HCT116 (cell line): Measurements from ENCODE around the gene C1orf185. TPM values are rescaled to one million over a fixed set of nuclear protein-coding genes. Genes with fewer than 3 reads are reported as not detected.

Experiments
- ATAC-seq: fragments of 200-7000 bp; cut with Tn5 transposase; 2 replicates; pipeline ENCODE4 v1.9.1; 2020; ENCODE audit warnings: mild to moderate bottlenecking, moderate library complexity
- BruUV-seq: library from RNA; stranded (reverse); fragments of 400-500 nt; replicated peaks from 2 replicates; lab custom pipeline; 2021; lab: Mats Ljungman, UMichigan
- CTCF ChIA-PET: fragments of 300-600 bp; sonication (Branson Sonifier 250); formaldehyde crosslinking; loops from one replicate; lab custom pipeline; 2021; ENCODE audit warnings: antibody characterized with exemption; lab: Charles Lee
- POLR2A ChIA-PET: fragments of 300-600, 350-600 bp; sonication (Branson Sonifier 250); formaldehyde crosslinking; loops from one replicate; lab custom pipeline; 2021; ENCODE audit warnings: antibody characterized with exemption; lab: Charles Lee
- RAD21 ChIA-PET, 2 experiments: fragments of 300-600 bp; sonication (Branson Sonifier 250); formaldehyde crosslinking; loops; one replicate each; lab custom pipeline; 2023; ENCODE audit warnings: low total read pairs in 2 of 2; ENCODE audit not compliant: uncharacterized antibody in 2 of 2, unreplicated experiment in 2 of 2, low non-redundant PET in 1 of 2; lab: Charles Lee
- DNase-seq: peaks from one replicate; pipeline ENCODE4 v3.0.0-alpha.2; 2010; ENCODE audit warnings: low read depth, low spot score
- H2AFZ ChIP-seq: fragments of 200-600 bp; shearing (Covaris generic), sonication (generic); 2 replicates; pipeline ENCODE4 v1.6.1; 2017; ENCODE audit warnings: low read depth, mixed run types, mixed read lengths, antibody characterized with exemption, low read length; ENCODE audit not compliant: poor library complexity, severe bottlenecking
- H3K27ac ChIP-seq: 2 replicates; pipeline ENCODE4 v1.5.1; 2012; ENCODE audit warnings: low read depth, low read length
- H3K27me3 ChIP-seq: fragments of 200-600 bp; sonication (generic); 2 replicates; pipeline ENCODE4 v1.6.1; 2016; ENCODE audit warnings: mixed run types, low read length, mixed read lengths; ENCODE audit not compliant: insufficient read depth
- H3K36me3 ChIP-seq, 2 experiments: fragments of 200-500 bp in 1 of 2; fragments of 200-600 bp in 1 of 2; sonication (Bioruptor generic) in 1 of 2; sonication (generic) in 1 of 2; 2 replicates each; pipeline versions ENCODE4 v1.5.1 to v1.6.1; 2014 to 2016; ENCODE audit warnings: low read length in 2 of 2, inconsistent platforms in 1 of 2, mixed read lengths in 1 of 2, mixed run types in 1 of 2; ENCODE audit not compliant: insufficient read depth in 2 of 2, control insufficient read depth in 1 of 2
- H3K4me1 ChIP-seq, 2 experiments: fragments of 200-600 bp in 1 of 2; sonication (generic) in 1 of 2; 2 replicates each; pipeline versions ENCODE4 v1.5.1 to v1.6.1; 2012 to 2017; ENCODE audit warnings: low read length in 2 of 2, inconsistent platforms in 1 of 2, mild to moderate bottlenecking in 1 of 2, mixed read lengths in 1 of 2, mixed run types in 1 of 2, moderate library complexity in 1 of 2; ENCODE audit not compliant: insufficient read depth in 2 of 2, control insufficient read depth in 1 of 2
- H3K4me2 ChIP-seq: fragments of 200-600 bp; sonication (generic); 2 replicates; pipeline ENCODE4 v1.6.1; 2017; ENCODE audit warnings: mixed run types, low read length, mixed read lengths
- H3K4me3 ChIP-seq, 2 experiments: fragments of 200-600 bp in 1 of 2; sonication (generic) in 1 of 2; replicated peaks in 1 of 2; 2 replicates each; pipeline ENCODE4 v1.5.1; 2011 to 2016; ENCODE audit warnings: low read length in 2 of 2, control low read depth in 1 of 2, low read depth in 1 of 2, mild to moderate bottlenecking in 1 of 2, mixed read lengths in 1 of 2, mixed run types in 1 of 2
- H3K79me2 ChIP-seq: fragments of 200-600 bp; sonication (generic); 2 replicates; pipeline ENCODE4 v1.6.1; 2017; ENCODE audit warnings: mild to moderate bottlenecking, mixed run types, low read length, moderate library complexity, mixed read lengths; ENCODE audit not compliant: insufficient read depth
- H3K9ac ChIP-seq: fragments of 200-600 bp; sonication (generic); 2 replicates; pipeline ENCODE4 v1.6.1; 2016; ENCODE audit warnings: low read length, mixed read lengths
- H3K9me2 ChIP-seq: fragments of 200-600 bp; sonication (generic), shearing (Covaris generic); 2 replicates; pipeline ENCODE4 v1.6.1; 2017; ENCODE audit warnings: mixed run types, mild to moderate bottlenecking, moderate library complexity; ENCODE audit not compliant: insufficient read depth
- H3K9me3 ChIP-seq, 2 experiments: fragments of 200-500 bp in 1 of 2; fragments of 200-600 bp in 1 of 2; sonication (Bioruptor generic) in 1 of 2; sonication (generic) in 1 of 2; 2 replicates each; pipeline ENCODE4 v1.6.1; 2014 to 2017; ENCODE audit warnings: low read length in 2 of 2, mixed read lengths in 2 of 2, inconsistent platforms in 1 of 2, low read depth in 1 of 2, mild to moderate bottlenecking in 1 of 2, mixed run types in 1 of 2, moderate library complexity in 1 of 2; ENCODE audit not compliant: control insufficient read depth in 1 of 2, insufficient read depth in 1 of 2
- H4K20me1 ChIP-seq: fragments of 200-600 bp; sonication (generic), shearing (Covaris generic); 2 replicates; pipeline ENCODE4 v1.6.1; 2017; ENCODE audit warnings: mixed run types, mild to moderate bottlenecking, moderate library complexity; ENCODE audit not compliant: insufficient read depth
- CBX3 ChIP-seq: IDR thresholded peaks from 2 replicates; pipeline ENCODE4 v1.6.1; 2012; ENCODE audit warnings: low read depth
- CEBPB ChIP-seq: IDR thresholded peaks from 2 replicates; pipeline ENCODE4 v1.6.1; 2012; ENCODE audit warnings: low read depth
- CTCF ChIP-seq, 3 experiments: fragments of 200-600 bp in 1 of 3; sonication (generic) in 1 of 3; IDR thresholded peaks in 2 of 3; conservative IDR thresholded peaks in 1 of 3; 2 replicates each; pipeline ENCODE4 v1.5.1; 2012 to 2017; ENCODE audit warnings: low read depth in 2 of 3, low read length in 2 of 3, antibody characterized with exemption in 1 of 3, borderline replicate concordance in 1 of 3, control low read depth in 1 of 3, mild to moderate bottlenecking in 1 of 3, mixed read lengths in 1 of 3, mixed run types in 1 of 3, moderate library complexity in 1 of 3; ENCODE audit not compliant: insufficient read depth in 1 of 3
- ELF1 ChIP-seq: IDR thresholded peaks from 2 replicates; pipeline ENCODE4 v1.6.1; 2012; ENCODE audit warnings: low read depth, borderline replicate concordance
- EZH2 ChIP-seq: fragments of 200-600 bp; sonication (generic); IDR thresholded peaks from 2 replicates; pipeline ENCODE4 v1.6.1; 2017; ENCODE audit warnings: antibody characterized with exemption, mixed run types
- EZH2phosphoT487 ChIP-seq: fragments of 200-600 bp; IDR thresholded peaks from 2 replicates; pipeline ENCODE4 v1.6.1; 2018; ENCODE audit warnings: antibody characterized with exemption, borderline replicate concordance
- FOSL1 ChIP-seq: IDR thresholded peaks from 2 replicates; pipeline ENCODE4 v1.6.1; 2012; ENCODE audit warnings: low read depth
- JUND ChIP-seq: IDR thresholded peaks from 2 replicates; pipeline ENCODE4 v1.6.1; 2012
- POLR2A ChIP-seq: IDR thresholded peaks from 2 replicates; pipeline ENCODE4 v1.7.0; 2011; ENCODE audit warnings: borderline replicate concordance; ENCODE audit not compliant: insufficient read depth, insufficient read length; ENCODE audit errors: extremely low read depth
- POLR2AphosphoS5 ChIP-seq: IDR thresholded peaks from 2 replicates; pipeline ENCODE4 v1.6.1; 2011; ENCODE audit warnings: mild to moderate bottlenecking, low read depth, low read length, moderate library complexity
- RAD21 ChIP-seq: IDR thresholded peaks from 2 replicates; pipeline ENCODE4 v1.6.1; 2012; ENCODE audit warnings: low read depth, mild to moderate bottlenecking
- SIN3A ChIP-seq: IDR thresholded peaks from 2 replicates; pipeline ENCODE4 v1.6.1; 2012; ENCODE audit warnings: low read depth
- SP1 ChIP-seq: IDR thresholded peaks from 2 replicates; pipeline ENCODE4 v1.6.1; 2012; ENCODE audit warnings: low read depth
- SRF ChIP-seq: IDR thresholded peaks from 2 replicates; pipeline ENCODE4 v1.6.1; 2012; ENCODE audit warnings: low read depth
- TCF7L2 ChIP-seq: IDR thresholded peaks from 2 replicates; pipeline ENCODE4 v1.7.0; 2011; ENCODE audit warnings: borderline replicate concordance, inconsistent platforms; ENCODE audit not compliant: insufficient read depth, insufficient read length; ENCODE audit errors: extremely low read depth
- YY1 ChIP-seq: IDR thresholded peaks from 2 replicates; pipeline ENCODE4 v1.6.1; 2011; ENCODE audit warnings: low read length, low read depth, moderate library complexity, mild to moderate bottlenecking; ENCODE audit not compliant: insufficient replicate concordance; ENCODE audit errors: extremely low read depth
- ZFX ChIP-seq: fragments of 450-650 bp; IDR thresholded peaks from 2 replicates; pipeline ENCODE4 v1.6.1; 2017
- intact Hi-C: fragments of 100-400 bp; cut with micrococcal nuclease; formaldehyde crosslinking; loops from 2 replicates; pipeline ENCODE4 v1.10.0; 2022
- total RNA-seq: library from RNA; stranded (reverse); gene quantifications from one replicate; pipeline ENCODE4 v1.2.1, GENCODE V29; 2021; ENCODE audit not compliant: unreplicated experiment
- TF ChIP-seq, protein P1 (sequence below): IDR thresholded peaks from 2 replicates; pipeline ENCODE4 v1.6.1; 2012
- TF ChIP-seq, protein P2 (sequence below): IDR thresholded peaks from 2 replicates; pipeline ENCODE4 v1.6.1; 2012

The C1orf185 gene
- total RNA-seq, 1 experiment from 2014 or later: not detected

DNA sequence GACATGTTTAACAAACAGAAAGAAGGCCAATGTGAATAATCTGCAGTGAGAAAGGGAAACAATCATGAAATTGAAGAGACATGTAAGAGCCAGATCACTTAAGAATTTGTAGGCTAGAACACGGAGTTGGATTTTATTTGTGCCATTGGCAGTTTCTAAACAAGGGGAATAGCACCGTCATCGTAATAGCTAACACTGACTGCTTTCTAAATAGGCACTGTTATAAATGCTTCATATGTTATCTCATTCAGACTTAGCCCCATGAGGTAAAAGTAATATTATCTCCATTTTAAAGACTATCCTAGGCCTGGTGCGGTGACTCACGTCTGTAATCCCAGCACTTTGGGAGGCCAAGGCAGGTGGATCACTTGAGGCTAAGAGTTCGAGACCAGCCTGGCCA lies 12.1 kb downstream of the C1orf185 start:
- intact Hi-C loops: no loop called here
- Histone ChIP-seq H4K20me1 (no peaks in the 10 kb centered on the region), H3K9ac (no peak overlapping the region), H3K27me3 (no peaks in the 10 kb centered on the region), H3K36me3 (no peaks in the 10 kb centered on the region), H3K4me3 (no peak overlapping the region), H3K9me2 (no peaks in the 10 kb centered on the region), H3K4me1 (no peaks in the 10 kb centered on the region), H3K9me3 (no peaks in the 10 kb centered on the region), H3K79me2 (no peaks in the 10 kb centered on the region), H3K4me2 (no peak overlapping the region), H2AFZ (no peak overlapping the region), H3K27ac (no peak overlapping the region)
- CTCF ChIA-PET: no interaction called here
- RAD21 ChIA-PET: no interaction called here
- POLR2A ChIA-PET: no interaction called here
- TF ChIP-seq, protein P1, sequence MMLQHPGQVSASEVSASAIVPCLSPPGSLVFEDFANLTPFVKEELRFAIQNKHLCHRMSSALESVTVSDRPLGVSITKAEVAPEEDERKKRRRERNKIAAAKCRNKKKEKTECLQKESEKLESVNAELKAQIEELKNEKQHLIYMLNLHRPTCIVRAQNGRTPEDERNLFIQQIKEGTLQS: no peak
- TF ChIP-seq SP1: no peak
- no peak for TF ChIP-seq YY1
- no peak for TF ChIP-seq EZH2phosphoT487
- TF ChIP-seq JUND: no peak
- no peak for TF ChIP-seq SIN3A
- no peak for TF ChIP-seq ZFX
- TF ChIP-seq, protein P2, sequence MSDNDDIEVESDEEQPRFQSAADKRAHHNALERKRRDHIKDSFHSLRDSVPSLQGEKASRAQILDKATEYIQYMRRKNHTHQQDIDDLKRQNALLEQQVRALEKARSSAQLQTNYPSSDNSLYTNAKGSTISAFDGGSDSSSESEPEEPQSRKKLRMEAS: no peak
- ATAC-seq: no peak
- BruUV-seq: no TSS peak
- no peak for DNase-seq

- Histone ChIP-seq H3K36me3 (no peaks in the 10 kb centered on the region), H3K79me2 (no peaks in the 10 kb centered on the region), H3K9me3 (no peaks in the 10 kb centered on the region), H3K27ac (no peak overlapping the region), H4K20me1 (no peaks in the 10 kb centered on the region), H3K4me2 (no peak overlapping the region), H3K9ac (no peak overlapping the region), H3K9me2 (no peaks in the 10 kb centered on the region), H3K4me1 (no peaks in the 10 kb centered on the region), H2AFZ (no peak overlapping the region), H3K27me3 (no peaks in the 10 kb centered on the region), H3K4me3 (no peak overlapping the region)
- ChIA-PET RAD21 (interaction anchor here in 1 of 2 experiments (0.5 kb wide), 1 partner anchor 432 kb away, joined by 5 read pairs; no protein-coding TSS in a partner anchor), POLR2A (no interaction called here), CTCF (no interaction called here)
- no TSS peak for BruUV-seq
- intact Hi-C loops: no loop called here
- ATAC-seq (no peak), DNase-seq (no peak)
- TF ChIP-seq, protein P2: no peak
- TF ChIP-seq EZH2 (no peak), CBX3 (no peak), FOSL1 (no peak), ELF1 (no peak), SRF (no peak), CTCF (IDR thresholded peaks at IDR 0.05 in 2 of 3, conservative IDR thresholded peaks at IDR 0.05 in 1 of 3; ENCODE audit: borderline replicate concordance in 1 of 3, insufficient read depth in 1 of 3, low read depth in 2 of 3, low read length in 2 of 3) (no peak), TCF7L2 (no peak), RAD21 (no peak), CEBPB (no peak), POLR2A (no peak), POLR2AphosphoS5 (no peak)
Observed at GRCh38 chr1:51115714-51116404, 13.8 kb downstream of the C1orf185 start.
